Sigmoid colon (tissue), 4 donors: ENCODE data around the gene SLC30A2.

Experiments
- POLR2A ChIP-seq, 2 donors: fragments of 450-650 bp; IDR thresholded peaks; one replicate each; pipeline ENCODE4 v1.6.1; 2016; ENCODE audit warnings: antibody characterized with exemption in 2 of 2, mild to moderate bottlenecking in 2 of 2, moderate library complexity in 2 of 2
- POLR2AphosphoS5 ChIP-seq, 4 donors: sonication (generic); formaldehyde crosslinking; IDR thresholded peaks; one replicate each; pipeline ENCODE4 v1.6.1; 2017; ENCODE audit warnings: antibody characterized with exemption in 4 of 4

GRCh38 chr1:26089125-26089524, 43.2 kb upstream of the SLC30A2 start:
- TF ChIP-seq POLR2AphosphoS5 (IDR thresholded peaks at IDR 0.05) (no peak), POLR2A (IDR thresholded peaks at IDR 0.05) (no peak)
